Measurements from ENCODE around the gene EDC4.
"Not testable (repeated sequence)": the region's sequence is repeated elsewhere in the genome, so short reads cannot be mapped to it uniquely, and the experiment has no call there.

DNA sequence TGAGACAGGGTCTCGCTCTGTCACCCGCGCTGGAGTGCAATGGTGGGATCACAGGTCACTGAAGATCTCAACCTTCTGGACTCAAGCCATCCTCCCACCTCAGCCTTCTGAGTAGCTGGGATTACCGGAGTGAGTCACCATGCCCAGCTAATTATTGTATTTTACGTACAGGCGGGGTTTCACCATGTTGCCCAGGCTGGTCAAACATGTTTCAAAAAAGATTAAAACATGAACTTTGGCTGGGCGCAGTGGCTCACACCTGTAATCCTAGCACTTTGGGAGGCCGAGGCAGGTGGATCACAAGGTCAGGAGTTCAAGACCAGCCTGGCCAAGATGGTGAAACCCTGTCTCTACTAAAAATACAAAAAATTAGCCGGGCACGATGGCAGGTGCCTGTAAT is 35.7 kb upstream of the EDC4 start:
- TF ChIP-seq, protein P1, sequence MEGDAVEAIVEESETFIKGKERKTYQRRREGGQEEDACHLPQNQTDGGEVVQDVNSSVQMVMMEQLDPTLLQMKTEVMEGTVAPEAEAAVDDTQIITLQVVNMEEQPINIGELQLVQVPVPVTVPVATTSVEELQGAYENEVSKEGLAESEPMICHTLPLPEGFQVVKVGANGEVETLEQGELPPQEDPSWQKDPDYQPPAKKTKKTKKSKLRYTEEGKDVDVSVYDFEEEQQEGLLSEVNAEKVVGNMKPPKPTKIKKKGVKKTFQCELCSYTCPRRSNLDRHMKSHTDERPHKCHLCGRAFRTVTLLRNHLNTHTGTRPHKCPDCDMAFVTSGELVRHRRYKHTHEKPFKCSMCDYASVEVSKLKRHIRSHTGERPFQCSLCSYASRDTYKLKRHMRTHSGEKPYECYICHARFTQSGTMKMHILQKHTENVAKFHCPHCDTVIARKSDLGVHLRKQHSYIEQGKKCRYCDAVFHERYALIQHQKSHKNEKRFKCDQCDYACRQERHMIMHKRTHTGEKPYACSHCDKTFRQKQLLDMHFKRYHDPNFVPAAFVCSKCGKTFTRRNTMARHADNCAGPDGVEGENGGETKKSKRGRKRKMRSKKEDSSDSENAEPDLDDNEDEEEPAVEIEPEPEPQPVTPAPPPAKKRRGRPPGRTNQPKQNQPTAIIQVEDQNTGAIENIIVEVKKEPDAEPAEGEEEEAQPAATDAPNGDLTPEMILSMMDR (IDR thresholded peaks at IDR 0.05; ENCODE audit: control extremely low read depth in 1 of 3, insufficient read depth in 1 of 3, low read depth in 1 of 3, low read length in 3 of 3): not testable (repeated sequence)
- TF ChIP-seq POLR2A (IDR thresholded peaks at IDR 0.05; ENCODE audit: control extremely low read depth in 1 of 2, low read depth in 2 of 2, low read length in 2 of 2); SIN3A (conservative IDR thresholded peaks at IDR 0.05 in 1 of 2, IDR thresholded peaks at IDR 0.05 in 1 of 2; ENCODE audit: low read depth in 1 of 2, low read length in 2 of 2); ZNF274 (IDR thresholded peaks at IDR 0.05; ENCODE audit: borderline replicate concordance, extremely low read depth, low read length); CBX8 (IDR thresholded peaks at IDR 0.05; ENCODE audit: borderline replicate concordance, low read depth, low read length); HDAC6 (IDR thresholded peaks at IDR 0.05; ENCODE audit: low read depth, low read length); GABPA (IDR thresholded peaks at IDR 0.05; ENCODE audit: borderline replicate concordance, insufficient read depth, low read length); RAD21 (IDR thresholded peaks at IDR 0.05 in 1 of 2, conservative IDR thresholded peaks at IDR 0.05 in 1 of 2; ENCODE audit: low read depth in 2 of 2, low read length in 2 of 2); SP1 (IDR thresholded peaks at IDR 0.05; ENCODE audit: low read depth, low read length); GTF2F1 (IDR thresholded peaks at IDR 0.05; ENCODE audit: borderline replicate concordance, low read depth, low read length); TAF1 (IDR thresholded peaks at IDR 0.05; ENCODE audit: low read depth, low read length); TEAD4 (IDR thresholded peaks at IDR 0.05; ENCODE audit: low read depth, low read length); EGR1 (IDR thresholded peaks at IDR 0.05; ENCODE audit: borderline replicate concordance, low read depth, low read length): not testable (repeated sequence)

Data from H1 (cell line).